GM12874 (cell line): Measurements from ENCODE around the gene CACNB1.

ENCODE experiments used
- CTCF ChIP-seq: IDR thresholded peaks from 2 replicates; pipeline ENCODE4 v1.5.1; 2011; ENCODE audit warnings: low read depth, mild to moderate bottlenecking, control low read depth, low read length, moderate library complexity; ENCODE audit not compliant: insufficient read depth

The CACNB1 gene

GRCh38 chr17:39231591-39232551, 34.4 kb upstream of the CACNB1 start:
- TF ChIP-seq CTCF = peak; percentile 91

GRCh38 chr17:39231091-39231561, 33.7 kb upstream of the CACNB1 start:
- no peak for TF ChIP-seq CTCF

- TF ChIP-seq CTCF = no peak
Observed at GRCh38 chr17:39230361-39230760, 32.9 kb upstream of the CACNB1 start.

GRCh38 chr17:39229274-39229913, 31.9 kb upstream of the CACNB1 start:
- TF ChIP-seq CTCF = no peak

- no peak for TF ChIP-seq CTCF
Observed at GRCh38 chr17:39227364-39227919, 30.0 kb upstream of the CACNB1 start.

- TF ChIP-seq CTCF = no peak
Observed at GRCh38 chr17:39225959-39226683, 28.7 kb upstream of the CACNB1 start.
